HG03108 (cell line): ENCODE results near the gene CYP1A2.

ENCODE experiments used
- ATAC-seq: cut with Tn5 transposase; IDR thresholded peaks from one replicate; pipeline ENCODE4 v1.9.1; 2021; ENCODE audit warnings: moderate library complexity; ENCODE audit not compliant: unreplicated experiment

CYP1A2 gene

GRCh38 chr15:74802290-74802689 lies 53.6 kb downstream of the CYP1A2 start:
- ATAC-seq: no peak

GRCh38 chr15:74802862-74803447 lies 54.3 kb downstream of the CYP1A2 start:
- no peak for ATAC-seq

- no peak for ATAC-seq
Measured at GRCh38 chr15:74804935-74805334, 56.3 kb downstream of the CYP1A2 start.
